G401.6 (cell line): ENCODE data around the gene ESRRA.

Source experiments
- FAIRE-seq: peaks from 2 replicates; lab custom pipeline; 2012; peaks lifted over from hg19 to GRCh38; lab: Jason Lieb, UNC

ESRRA gene

DNA sequence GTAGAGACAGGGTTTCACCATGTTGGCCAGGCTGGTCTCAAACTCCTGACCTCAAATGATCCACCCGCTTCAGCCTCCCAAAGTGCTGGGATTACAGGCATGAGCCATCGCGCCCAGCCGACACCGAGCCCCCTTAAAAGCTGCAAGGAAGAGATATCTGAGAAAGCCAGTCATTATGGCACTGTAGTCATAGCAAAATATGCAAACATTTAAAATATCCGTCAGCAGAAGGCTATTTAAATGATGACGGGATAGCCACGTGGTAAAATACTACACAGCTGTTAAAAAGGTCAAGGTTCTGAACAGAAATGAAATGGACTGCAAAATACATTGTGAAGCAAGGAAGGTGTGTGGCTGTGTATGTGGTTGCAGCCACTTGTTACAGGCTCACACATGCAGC is 28.2 kb downstream of the ESRRA start:
- no peak for FAIRE-seq

DNA sequence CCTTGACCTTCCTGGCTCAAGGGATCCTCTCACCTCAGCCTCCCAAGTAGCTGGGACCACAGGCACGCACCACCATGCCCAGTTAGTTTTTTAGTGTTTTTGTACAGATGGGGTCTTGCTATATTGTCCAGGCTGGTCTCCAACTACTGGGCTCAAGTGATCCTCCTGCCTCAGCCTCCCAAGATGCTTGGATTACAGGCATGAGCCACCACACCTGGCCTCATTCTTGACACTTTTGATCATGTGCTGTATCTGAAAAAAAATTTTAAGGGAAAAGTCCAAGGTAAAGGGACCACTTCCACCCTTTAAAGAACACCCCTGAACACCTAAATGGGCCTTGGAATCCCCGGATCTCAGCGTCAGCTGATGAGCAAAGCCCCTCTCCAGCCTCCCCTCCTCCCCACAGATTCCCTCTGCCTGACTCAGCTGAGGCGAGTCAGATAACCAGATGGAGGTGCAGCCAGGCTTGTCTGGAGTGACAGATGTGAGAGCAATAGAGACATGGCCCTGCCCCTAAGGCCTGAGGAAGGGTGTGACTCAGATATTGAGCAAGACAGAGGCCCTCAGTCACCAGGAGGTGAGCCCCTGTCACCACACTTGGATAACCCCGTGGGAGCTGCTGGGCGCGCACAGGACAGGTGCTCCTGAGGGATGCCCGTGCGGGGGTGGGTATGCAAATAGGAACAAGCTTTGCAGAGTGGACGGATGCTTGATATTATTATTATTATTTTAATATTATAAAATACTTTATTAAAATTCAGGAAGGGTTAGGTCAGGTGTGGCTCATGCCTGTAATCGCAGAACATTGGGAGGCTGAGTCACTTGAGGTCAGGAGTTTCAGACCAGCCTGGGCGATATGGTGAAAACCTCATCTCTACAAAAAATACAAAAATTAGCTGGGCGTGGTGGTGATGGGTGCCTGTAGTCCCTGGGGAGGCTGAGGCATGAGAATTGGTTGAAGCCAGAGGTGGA is 29.7 kb downstream of the ESRRA start:
- no peak for FAIRE-seq

DNA sequence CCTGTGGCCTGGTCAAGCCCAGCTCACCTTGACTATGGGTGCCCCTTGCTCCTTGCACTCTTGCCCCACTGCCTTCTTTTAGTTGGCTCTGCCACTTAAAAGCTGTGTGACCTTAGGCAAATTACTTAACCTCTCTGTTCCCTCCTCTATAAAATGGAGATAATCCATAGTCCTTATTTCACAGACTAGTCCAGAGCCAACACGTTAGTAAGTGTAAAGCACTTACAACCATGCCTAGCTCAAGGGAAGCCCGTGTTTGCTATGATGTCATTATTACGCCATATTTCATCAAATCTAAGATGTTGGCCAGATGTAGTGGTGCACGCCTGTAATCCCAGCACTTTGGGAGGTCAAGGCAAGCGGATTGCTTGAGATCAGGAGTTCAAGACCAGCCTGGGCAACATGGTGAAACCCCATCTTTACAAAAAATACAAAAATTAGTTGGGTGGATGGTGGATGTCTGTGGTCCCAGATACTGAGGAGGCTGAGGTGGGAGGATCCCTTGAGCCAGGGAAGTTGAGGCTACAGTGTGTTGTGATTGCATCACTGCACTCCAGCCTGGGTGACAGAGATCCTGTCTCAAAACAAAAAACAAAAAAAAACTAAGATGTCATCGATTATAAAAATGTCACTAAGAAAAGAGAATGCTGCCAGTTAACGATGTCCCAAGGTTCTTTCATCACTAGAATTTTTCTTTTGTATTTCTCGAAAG is 32.4 kb downstream of the ESRRA start:
- no peak for FAIRE-seq

DNA sequence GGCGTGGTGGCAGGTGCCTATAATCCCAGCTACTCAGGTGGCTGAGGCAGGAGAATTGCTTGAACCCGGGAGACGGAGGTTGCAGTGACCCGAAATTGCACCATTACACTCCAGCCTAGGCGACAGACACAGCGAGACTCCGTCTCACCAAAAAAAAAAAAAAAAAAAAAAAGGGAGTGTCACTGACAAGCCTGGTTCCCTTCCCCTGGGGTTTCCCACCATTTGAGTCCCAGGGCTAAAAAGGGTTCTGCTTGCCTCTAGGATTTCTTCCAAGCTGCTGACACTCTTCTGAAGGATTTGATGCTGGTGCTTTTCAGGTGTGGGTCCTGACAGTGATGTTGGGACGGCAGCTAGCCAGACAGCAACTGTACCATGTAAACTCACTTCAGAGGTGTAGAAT is 33.4 kb downstream of the ESRRA start:
- FAIRE-seq: no peak

DNA sequence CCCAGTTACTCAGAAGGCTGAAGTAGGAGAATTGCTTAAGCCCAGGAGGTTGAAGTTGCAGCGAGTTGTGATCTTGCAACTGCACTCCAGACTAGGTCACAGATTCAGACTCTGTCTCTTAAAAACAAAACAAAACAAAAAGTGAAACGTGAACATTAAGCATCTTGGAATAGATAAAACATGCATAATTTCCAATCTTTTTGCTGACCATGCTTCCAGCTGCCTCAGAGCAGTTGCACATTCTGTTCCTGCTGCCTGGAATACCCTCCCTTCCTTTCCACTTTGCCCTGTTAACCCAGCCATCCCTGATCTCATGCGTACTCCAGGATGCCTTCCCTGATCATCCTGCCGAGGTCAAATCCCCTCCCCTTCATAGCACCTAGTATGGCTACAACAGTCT is 34.0 kb downstream of the ESRRA start:
- no peak for FAIRE-seq

DNA sequence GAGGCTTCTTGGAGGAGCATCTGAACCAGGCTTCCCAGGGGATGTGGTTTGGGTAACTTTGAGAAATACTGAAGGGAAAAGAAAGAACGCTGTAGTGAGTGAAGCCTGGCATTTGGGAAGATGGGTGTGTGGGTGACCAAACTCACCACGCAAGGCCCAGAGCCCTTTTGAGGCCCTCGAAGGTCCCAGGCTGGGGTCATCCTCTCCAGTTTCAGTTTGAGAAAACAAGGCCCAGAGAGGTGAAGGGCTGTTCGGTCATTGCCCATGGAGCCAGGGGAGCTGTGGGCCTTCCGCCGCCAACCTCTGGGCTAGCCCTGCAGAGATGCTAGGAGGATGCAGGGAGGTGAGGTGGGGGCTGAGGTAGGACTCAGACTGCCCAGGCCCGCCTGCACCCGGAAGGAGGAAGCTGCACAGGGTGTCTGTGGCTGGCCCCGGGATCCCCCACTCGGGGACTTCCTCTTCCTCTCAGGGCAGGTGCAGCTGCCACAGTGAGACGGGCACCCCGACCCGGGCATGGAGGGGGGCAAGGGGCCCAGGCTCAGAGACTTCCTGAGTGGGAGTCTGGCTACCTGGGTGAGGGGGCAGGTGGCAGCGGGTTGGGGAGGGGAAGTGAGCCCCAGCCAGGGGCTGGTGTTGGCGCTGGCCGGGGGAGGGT is 34.6 kb downstream of the ESRRA start, which contains the start of gene CCDC88B:
TSS of gene CCDC88B (plus strand) at position 451 of the 655 bp plus-strand sequence. CDS start at position 514, 63 bp downstream.
- FAIRE-seq: no peak

DNA sequence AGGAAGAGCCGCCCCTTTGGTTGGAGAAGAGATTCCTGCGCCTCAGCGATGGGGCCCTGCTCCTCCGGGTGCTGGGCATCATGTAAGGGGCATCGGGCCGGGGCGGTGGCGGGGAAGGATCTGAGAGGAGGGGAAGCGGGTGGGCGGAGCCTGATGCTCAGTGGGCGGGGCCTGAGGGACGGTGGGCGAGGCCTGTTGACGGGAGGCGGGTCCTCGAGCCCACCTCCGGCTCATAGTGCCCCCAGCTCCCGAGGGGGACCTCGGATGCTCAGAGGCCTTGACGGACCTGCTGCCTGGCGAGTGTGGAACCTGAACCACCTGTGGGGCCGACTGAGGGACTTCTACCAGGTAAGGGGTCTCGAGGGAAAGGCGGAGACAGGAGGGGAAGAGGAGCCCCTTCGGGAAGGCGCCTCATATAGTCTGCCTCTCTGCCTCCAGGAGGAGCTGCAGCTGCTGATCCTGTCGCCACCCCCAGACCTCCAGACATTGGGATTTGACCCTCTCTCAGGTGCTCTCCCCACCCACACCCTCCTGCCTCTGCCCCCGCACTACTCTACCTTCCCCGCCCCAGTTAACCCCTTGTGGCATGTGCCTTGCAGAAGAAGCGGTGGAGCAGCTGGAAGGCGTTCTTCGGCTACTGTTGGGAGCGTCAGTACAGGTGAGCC is 35.5 kb downstream of the ESRRA start:
- no peak for FAIRE-seq

DNA sequence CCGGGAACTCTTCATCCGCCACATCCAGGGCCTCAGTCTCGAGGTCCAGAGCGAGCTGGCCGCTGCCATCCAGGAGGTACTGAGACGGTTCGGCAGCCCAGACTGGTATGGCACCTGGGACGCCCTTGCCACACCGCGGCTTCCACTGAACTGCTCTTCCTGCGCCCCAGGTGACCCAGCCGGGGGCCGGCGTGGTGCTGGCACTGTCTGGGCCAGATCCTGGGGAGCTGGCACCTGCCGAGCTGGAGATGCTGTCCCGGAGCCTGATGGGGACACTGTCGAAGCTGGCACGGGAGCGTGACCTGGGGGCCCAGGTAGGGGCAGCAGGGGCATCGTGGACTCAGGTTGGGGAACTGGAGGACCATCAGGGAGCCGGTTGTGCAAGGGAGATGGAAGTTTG is 36.1 kb downstream of the ESRRA start:
- no peak for FAIRE-seq

DNA sequence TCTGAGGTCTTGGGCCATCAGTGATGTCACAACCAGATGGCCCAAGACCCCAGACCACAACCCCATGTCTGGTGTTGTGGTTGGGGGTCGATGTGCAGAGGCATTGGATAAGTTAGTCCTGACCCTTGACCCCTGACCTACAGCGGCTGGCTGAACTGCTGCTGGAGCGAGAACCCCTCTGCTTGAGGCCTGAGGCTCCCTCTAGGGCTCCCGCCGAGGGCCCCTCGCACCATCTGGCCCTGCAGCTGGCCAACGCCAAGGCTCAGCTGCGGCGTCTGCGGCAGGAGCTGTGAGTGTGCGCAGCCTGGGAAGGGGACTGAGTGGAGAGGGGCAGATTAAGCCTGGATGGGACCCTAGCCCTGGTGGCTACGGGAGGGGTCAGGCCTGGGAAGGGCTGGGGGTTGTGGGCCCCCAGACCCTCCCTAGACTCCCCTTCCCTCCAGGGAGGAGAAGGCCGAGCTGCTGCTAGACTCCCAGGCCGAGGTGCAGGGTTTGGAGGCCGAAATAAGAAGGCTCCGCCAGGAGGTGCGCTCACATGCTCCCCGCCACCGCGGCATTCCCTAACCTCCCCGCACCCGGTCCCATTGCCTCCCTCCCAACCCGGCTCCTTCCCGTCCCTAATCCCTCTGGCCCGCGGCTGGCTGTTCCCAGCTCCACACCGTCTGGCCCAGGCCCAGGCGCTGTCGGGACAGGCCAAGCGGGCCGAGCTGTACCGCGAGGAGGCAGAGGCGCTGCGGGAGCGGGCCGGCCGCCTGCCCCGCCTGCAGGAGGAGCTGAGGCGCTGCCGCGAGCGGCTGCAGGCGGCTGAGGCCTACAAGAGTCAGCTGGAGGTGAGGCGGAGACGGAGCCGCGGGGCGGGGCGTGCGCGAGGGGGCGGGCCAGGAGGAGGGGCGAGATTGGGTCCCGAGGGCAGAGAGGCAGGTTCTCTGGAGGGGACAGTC is 36.8 kb downstream of the ESRRA start:
- FAIRE-seq: no peak

DNA sequence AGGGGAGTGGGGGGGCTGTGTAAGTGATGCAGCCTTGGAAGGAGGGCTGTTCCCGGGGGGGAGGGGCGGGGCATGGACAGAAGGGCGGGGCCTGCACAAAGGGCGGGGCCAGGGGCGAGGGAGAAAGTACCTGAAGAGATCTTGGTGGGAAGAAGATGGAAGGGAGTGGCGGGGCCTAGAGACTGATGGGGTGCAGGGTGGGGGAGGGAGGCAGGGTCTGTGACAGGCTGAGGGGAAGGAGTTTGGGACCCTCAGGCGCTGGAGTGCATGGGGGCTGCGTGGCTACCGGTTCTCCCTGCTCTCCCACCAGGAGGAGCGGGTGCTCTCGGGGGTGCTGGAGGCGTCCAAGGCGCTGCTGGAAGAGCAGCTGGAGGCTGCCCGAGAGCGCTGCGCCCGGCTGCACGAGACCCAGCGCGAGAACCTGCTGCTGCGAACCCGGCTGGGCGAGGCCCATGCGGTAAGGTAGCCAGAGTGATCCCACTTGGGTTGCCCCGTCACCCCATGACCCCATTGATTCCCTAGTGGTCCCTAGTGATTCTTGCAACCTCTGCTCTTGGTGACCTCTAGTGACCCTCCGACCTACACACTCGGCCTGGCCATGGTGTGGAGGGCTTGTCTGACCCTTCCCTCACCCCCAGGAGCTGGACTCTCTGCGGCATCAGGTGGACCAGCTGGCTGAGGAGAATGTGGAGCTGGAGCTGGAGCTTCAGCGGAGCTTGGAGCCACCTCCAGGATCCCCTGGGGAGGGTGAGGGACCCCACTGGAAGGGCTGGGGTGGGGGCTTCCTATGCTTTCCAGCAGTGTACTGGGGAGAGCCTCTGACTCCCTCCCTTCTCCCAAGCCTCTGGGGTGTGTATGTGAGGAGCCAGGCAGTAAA is 37.8 kb downstream of the ESRRA start:
- FAIRE-seq: no peak

DNA sequence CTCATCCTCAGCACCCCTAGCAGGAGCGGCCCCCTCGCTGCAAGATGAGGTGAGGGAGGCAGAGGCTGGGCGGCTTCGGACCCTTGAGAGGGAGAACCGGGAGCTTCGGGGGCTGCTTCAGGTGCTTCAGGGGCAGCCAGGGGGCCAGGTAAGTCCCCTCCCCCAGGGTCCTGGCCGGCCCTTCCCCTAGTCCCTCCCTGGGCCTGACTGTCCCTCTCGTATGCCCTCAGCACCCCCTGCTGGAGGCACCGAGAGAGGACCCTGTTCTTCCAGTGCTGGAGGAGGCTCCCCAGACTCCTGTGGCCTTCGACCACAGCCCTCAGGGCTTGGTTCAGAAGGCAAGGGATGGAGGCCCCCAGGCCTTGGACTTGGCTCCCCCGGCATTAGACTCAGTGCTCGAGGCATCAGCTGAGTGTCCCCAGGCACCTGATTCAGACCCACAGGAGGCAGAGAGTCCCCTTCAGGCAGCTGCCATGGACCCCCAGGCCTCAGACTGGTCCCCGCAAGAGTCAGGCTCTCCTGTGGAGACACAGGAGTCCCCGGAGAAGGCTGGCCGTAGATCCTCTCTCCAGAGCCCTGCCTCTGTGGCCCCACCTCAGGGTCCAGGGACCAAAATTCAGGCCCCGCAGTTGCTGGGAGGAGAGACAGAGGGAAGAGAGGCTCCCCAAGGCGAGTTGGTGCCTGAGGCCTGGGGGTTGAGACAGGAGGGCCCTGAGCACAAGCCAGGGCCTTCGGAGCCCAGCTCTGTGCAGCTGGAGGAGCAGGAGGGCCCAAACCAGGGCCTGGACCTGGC is 38.6 kb downstream of the ESRRA start:
- FAIRE-seq: no peak

DNA sequence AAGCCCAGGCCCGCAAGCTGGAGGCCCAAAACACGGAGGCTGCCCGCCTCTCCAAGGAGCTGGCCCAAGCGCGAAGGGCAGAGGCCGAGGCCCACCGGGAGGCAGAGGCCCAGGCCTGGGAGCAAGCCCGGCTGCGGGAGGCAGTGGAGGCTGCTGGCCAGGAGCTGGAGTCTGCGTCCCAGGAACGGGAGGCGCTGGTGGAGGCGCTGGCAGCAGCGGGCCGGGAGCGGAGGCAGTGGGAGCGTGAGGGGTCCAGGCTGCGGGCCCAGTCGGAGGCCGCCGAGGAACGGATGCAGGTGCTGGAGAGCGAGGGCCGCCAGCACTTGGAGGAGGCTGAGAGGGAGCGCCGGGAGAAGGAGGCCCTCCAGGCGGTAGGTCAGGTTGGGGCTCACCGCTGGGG is 39.5 kb downstream of the ESRRA start:
- no peak for FAIRE-seq

DNA sequence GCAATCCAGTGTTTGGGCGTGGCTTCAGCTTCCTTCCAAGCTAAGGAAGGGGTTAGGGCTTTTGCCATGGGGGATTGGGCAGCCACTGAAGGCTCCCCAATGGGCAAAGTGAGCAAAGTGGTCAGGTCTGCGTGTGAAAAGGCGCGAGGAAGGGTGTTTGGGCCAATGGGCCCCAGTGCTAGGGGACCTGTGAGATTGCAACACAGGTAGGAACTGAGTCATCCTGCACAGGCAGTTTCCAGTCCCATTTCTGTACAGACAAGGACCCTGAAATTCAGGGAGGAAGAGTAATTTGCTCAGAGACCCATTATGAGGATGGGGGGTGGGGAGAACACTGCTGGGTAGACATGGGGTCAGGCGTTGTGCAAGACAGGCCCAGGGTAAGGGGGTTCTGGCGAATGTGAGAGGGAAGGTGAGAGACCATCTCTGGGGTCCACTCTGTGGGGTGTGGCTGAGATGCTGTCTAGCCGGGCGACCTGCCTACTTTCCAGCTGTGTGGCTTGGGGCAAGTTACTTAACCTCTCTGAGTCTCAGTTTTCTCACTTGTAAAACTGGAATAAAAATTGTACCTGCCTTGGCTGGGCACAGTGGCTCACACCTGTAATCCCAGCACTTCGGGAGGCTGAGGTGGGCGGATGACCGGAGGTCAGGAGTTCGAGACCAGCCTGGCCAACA is 42.0 kb downstream of the ESRRA start:
- no peak for FAIRE-seq

DNA sequence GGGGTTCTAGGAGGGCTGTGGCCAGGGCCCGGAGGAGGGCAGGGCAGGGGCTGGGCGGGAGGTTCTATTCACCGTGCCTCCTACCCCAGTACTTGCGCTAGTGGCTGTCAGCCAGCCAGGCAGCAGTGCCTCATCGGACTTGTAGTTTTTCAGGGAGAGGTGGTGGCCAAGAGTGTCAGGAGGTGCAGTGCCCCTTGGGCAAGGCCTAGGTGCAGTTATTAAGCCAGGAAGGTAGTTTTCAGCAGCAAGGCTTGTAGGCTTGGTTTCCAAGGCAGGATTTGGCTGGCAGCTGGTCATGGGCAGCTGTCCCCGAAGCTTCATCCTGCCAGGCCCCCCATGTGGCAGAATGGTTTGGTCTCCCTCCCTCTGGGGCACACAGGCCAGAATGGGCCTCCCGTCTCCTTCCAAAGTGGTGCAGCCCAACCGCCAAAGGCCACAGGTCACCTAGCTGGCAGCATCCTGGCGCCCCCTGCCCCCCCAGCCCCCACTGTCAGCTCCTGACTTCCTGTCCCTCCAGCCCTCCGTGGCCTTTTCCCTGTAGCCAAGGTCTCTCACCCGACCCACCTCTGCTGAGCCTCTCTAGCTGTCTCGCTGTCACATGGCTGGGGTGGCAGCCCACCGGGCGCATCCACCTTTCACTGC is 43.2 kb downstream of the ESRRA start:
- no peak for FAIRE-seq

DNA sequence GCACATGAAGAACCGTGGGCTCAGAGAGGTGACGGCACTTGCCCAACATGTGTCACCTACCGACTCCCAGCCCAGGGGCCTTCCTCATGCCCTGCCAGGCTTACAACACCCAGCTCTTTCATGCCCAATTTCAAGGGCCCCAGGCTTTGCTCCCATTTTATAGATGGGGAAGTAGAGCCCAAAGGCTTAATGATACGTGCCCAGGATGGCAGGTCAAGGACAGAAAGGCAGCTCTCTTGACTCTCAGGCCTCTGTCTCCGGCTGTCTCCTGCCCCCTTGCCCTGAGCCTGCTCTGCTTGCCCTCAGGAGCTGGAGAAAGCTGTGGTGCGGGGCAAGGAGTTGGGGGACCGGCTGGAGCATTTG is 43.7 kb downstream of the ESRRA start:
- no peak for FAIRE-seq

DNA sequence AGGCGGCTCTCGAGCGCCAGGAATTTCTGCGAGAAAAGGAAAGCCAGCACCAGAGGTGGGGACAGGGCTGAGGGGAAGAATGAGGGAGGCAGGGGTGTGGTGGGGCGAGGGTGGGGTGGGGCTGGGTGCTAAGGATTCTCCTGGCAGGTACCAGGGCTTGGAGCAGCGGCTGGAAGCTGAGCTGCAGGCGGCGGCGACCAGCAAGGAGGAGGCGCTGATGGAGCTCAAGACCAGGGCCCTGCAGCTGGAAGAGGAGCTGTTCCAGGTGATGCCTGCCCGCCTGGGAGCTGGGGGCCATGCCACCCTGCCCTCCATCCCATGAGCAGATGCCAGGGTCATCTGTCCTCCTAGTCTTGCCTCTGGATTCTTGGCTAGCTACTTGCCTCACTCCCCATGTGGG is 44.1 kb downstream of the ESRRA start:
- FAIRE-seq: no peak

DNA sequence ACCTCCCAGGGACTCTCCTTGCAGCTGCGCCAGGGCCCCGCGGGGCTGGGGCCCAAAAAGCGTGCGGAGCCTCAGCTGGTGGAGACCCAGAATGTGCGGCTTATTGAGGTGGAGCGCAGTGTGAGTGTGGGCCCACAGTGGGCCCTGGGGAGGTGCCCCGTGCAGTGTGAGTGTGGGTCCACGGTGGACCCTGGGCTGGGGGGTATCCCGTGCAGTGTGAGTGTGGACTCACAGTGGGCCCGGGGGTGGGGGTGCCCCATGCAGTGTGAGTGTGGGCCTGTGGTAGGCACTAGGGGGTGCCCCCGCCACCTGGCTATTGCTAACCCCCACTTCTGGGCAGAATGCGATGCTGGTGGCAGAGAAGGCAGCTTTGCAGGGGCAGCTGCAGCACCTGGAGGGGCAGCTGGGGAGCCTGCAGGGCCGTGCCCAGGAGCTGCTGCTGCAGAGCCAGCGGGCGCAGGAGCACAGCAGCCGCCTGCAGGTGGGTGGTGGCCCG is 45.9 kb downstream of the ESRRA start:
- no peak for FAIRE-seq
